Liver (tissue), 9 donors: Measurements from ENCODE around the gene GON4L. TPM values are rescaled to one million over a fixed set of nuclear protein-coding genes. Genes with fewer than 3 reads are reported as not detected.

Source experiments
- DNase-seq: peaks from one replicate; pipeline ENCODE4 v3.0.0-alpha.2; 2017; ENCODE audit warnings: low spot score
- H3K27ac ChIP-seq, 2 donors: one replicate each; pipeline ENCODE4 v1.7.0; 2013; ENCODE audit warnings: inconsistent platforms in 2 of 2, low read length in 2 of 2, control low read depth in 1 of 2, low read depth in 1 of 2, mild to moderate bottlenecking in 1 of 2
- H3K27me3 ChIP-seq, 4 donors: one replicate each; pipeline versions ENCODE4 v1.6.1 to v1.7.0; 2013; ENCODE audit warnings: low read length in 3 of 4, inconsistent platforms in 1 of 4, mild to moderate bottlenecking in 1 of 4, moderate library complexity in 1 of 4; ENCODE audit not compliant: control insufficient read depth in 4 of 4, insufficient read depth in 4 of 4
- H3K36me3 ChIP-seq, 4 donors: one replicate each; pipeline versions ENCODE4 v1.6.1 to v1.7.0; 2013; ENCODE audit warnings: low read length in 3 of 4, mild to moderate bottlenecking in 3 of 4, low read depth in 1 of 4, moderate library complexity in 1 of 4; ENCODE audit not compliant: control insufficient read depth in 4 of 4, insufficient read depth in 3 of 4
- H3K4me1 ChIP-seq, 4 donors: one replicate each; pipeline versions ENCODE4 v1.6.1 to v1.7.0; 2013; ENCODE audit warnings: low read length in 3 of 4, mild to moderate bottlenecking in 3 of 4, moderate library complexity in 1 of 4; ENCODE audit not compliant: control insufficient read depth in 4 of 4, insufficient read depth in 4 of 4
- H3K4me3 ChIP-seq, 3 donors: one replicate each; pipeline versions ENCODE4 v1.6.1 to v1.7.0; 2013; ENCODE audit warnings: low read length in 3 of 3, control low read depth in 1 of 3, low read depth in 1 of 3, mild to moderate bottlenecking in 1 of 3
- H3K9ac ChIP-seq, 2 donors: one replicate each; pipeline ENCODE4 v1.7.0; 2013; ENCODE audit warnings: low read length in 2 of 2, mild to moderate bottlenecking in 2 of 2, moderate library complexity in 2 of 2, control low read depth in 1 of 2, low read depth in 1 of 2
- H3K9me3 ChIP-seq, 4 donors: one replicate each; pipeline versions ENCODE4 v1.6.1 to v1.7.0; 2013; ENCODE audit warnings: low read length in 3 of 4; ENCODE audit not compliant: control insufficient read depth in 4 of 4
- EGR1 ChIP-seq, 2 donors: IDR thresholded peaks; 2 replicates each; pipeline ENCODE4 v1.6.1; 2016 to 2018; ENCODE audit warnings: antibody characterized with exemption in 2 of 2, low read depth in 2 of 2
- FOXA1 ChIP-seq: IDR thresholded peaks from 2 replicates; pipeline ENCODE4 v1.6.1; 2016; ENCODE audit warnings: antibody characterized with exemption
- FOXA2 ChIP-seq: IDR thresholded peaks from 2 replicates; pipeline ENCODE4 v1.6.1; 2016; ENCODE audit warnings: antibody characterized with exemption
- GABPA ChIP-seq, 2 donors: IDR thresholded peaks in 1 of 2; conservative IDR thresholded peaks in 1 of 2; 2 replicates each; pipeline ENCODE4 v1.6.1; 2016; ENCODE audit warnings: antibody characterized with exemption in 2 of 2, mild to moderate bottlenecking in 1 of 2, moderate library complexity in 1 of 2
- HNF4A ChIP-seq, 2 donors: conservative IDR thresholded peaks; 2 replicates each; pipeline ENCODE4 v1.6.1; 2016; ENCODE audit warnings: antibody characterized with exemption in 2 of 2, mild to moderate bottlenecking in 2 of 2
- HNF4G ChIP-seq: IDR thresholded peaks from 2 replicates; pipeline ENCODE4 v1.6.1; 2016; ENCODE audit warnings: antibody characterized with exemption
- JUND ChIP-seq, 2 donors: IDR thresholded peaks; 2 replicates each; pipeline ENCODE4 v1.6.1; 2016; ENCODE audit warnings: antibody characterized with exemption in 2 of 2
- NR2F2 ChIP-seq: IDR thresholded peaks from 2 replicates; pipeline ENCODE4 v1.6.1; 2016; ENCODE audit warnings: antibody characterized with exemption
- RAD21 ChIP-seq, 2 donors: IDR thresholded peaks; 2 replicates each; pipeline ENCODE4 v1.6.1; 2016; ENCODE audit warnings: antibody characterized with exemption in 2 of 2, mild to moderate bottlenecking in 2 of 2
- RXRA ChIP-seq, 2 donors: IDR thresholded peaks; 2 replicates each; pipeline ENCODE4 v1.6.1; 2017 to 2018; ENCODE audit warnings: antibody characterized with exemption in 2 of 2, mild to moderate bottlenecking in 1 of 2
- SP1 ChIP-seq: IDR thresholded peaks from 2 replicates; pipeline ENCODE4 v1.6.1; 2018; ENCODE audit warnings: antibody characterized with exemption, mild to moderate bottlenecking
- TAF1 ChIP-seq: conservative IDR thresholded peaks from 2 replicates; pipeline ENCODE4 v1.6.1; 2016; ENCODE audit warnings: antibody characterized with exemption, mild to moderate bottlenecking
- YY1 ChIP-seq: IDR thresholded peaks from 2 replicates; pipeline ENCODE4 v1.6.1; 2016; ENCODE audit warnings: antibody characterized with exemption, mild to moderate bottlenecking
- WGBS: extraction: QIAGEN DNeasy Blood & Tissue Kit; methylation state at CpG from one replicate; pipeline ENCODE4 v1.1.7; 2013; 5-methylcytosine and 5-hydroxymethylcytosine counted together
- polyA plus RNA-seq, 2 donors: library from polyadenylated mRNA; stranded (reverse) in 1 of 2; unstranded in 1 of 2; fragments of 200-250 nt in 1 of 2; fragments of >200 nt in 1 of 2; fragmentation: Nextera tagmentation in 1 of 2; extraction: Ambion mirVana in 1 of 2; gene quantifications; one replicate each; pipeline versions ENCODE4 v1.2.1 to v1.2.3, GENCODE V29; 2013 to 2015
- total RNA-seq, 2 donors: library from RNA; depleted of rRNA; stranded (reverse); fragments of >200 nt; gene quantifications; one replicate each; pipeline ENCODE4 v1.2.3, GENCODE V29; 2014
- TF ChIP-seq, protein P1 (sequence below): IDR thresholded peaks from 2 replicates; pipeline ENCODE4 v1.6.1; 2016; ENCODE audit warnings: antibody characterized with exemption
- TF ChIP-seq, protein P2 (sequence below): IDR thresholded peaks from 2 replicates; pipeline ENCODE4 v1.6.1; 2016; ENCODE audit warnings: antibody characterized with exemption
- TF ChIP-seq, protein P3 (sequence below): IDR thresholded peaks from 2 replicates; pipeline ENCODE4 v1.6.1; 2016; ENCODE audit warnings: antibody characterized with exemption, mild to moderate bottlenecking
- TF ChIP-seq, protein P4 (sequence below): IDR thresholded peaks from 2 replicates; pipeline ENCODE4 v1.6.1; 2016; ENCODE audit warnings: antibody characterized with exemption
- TF ChIP-seq, protein P5 (sequence below): fragments of 150-350 bp; IDR thresholded peaks from 2 replicates; pipeline ENCODE4 v1.5.1; 2017; ENCODE audit warnings: improper control_type of control experiment, low read depth, low read length; ENCODE audit not compliant: missing input control
- donor health status: healthy.
- donor health status: healthy.
- donor health status: healthy.
- donor health status: healthy.
- donor health status: healthy.

The GON4L gene
- total and polyA plus RNA-seq, 4 donors = 5.7 to 26.2 (median 15.7) TPM

DNA sequence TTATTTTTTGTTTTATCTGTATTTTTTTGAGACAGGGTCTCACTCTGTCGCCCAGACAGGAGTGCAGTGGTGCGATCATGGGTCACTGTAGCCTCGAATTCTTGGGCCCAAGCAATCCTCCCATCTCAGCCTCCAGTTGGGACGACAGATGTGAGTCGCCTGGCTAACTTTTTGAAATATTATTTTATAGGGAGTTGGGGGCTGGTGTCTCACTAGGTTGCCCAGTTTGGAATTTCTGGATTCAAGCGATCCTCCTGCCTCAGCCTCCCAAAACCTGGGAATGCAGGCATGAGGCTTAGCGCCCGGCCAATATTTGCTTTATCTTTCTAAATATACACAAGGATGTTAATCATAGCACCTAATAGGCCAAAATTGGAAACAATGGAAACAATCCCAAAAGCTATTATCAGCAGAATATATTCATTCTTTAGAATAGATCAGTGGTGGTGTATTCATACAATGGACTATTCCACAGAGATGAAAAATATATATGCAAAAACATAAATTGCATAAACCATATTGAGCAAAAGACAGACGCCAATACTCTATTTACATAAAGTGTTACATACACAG, 112.2 kb downstream of the GON4L start (continued):
- TF ChIP-seq, protein P1, sequence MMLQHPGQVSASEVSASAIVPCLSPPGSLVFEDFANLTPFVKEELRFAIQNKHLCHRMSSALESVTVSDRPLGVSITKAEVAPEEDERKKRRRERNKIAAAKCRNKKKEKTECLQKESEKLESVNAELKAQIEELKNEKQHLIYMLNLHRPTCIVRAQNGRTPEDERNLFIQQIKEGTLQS = no peak
- TF ChIP-seq JUND (IDR thresholded peaks at IDR 0.05) (no peak), HNF4G (no peak), SP1 (no peak), FOXA1 (no peak)
- TF ChIP-seq, protein P2, sequence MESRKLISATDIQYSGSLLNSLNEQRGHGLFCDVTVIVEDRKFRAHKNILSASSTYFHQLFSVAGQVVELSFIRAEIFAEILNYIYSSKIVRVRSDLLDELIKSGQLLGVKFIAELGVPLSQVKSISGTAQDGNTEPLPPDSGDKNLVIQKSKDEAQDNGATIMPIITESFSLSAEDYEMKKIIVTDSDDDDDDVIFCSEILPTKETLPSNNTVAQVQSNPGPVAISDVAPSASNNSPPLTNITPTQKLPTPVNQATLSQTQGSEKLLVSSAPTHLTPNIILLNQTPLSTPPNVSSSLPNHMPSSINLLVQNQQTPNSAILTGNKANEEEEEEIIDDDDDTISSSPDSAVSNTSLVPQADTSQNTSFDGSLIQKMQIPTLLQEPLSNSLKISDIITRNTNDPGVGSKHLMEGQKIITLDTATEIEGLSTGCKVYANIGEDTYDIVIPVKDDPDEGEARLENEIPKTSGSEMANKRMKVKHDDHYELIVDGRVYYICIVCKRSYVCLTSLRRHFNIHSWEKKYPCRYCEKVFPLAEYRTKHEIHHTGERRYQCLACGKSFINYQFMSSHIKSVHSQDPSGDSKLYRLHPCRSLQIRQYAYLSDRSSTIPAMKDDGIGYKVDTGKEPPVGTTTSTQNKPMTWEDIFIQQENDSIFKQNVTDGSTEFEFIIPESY = no peak

DNA sequence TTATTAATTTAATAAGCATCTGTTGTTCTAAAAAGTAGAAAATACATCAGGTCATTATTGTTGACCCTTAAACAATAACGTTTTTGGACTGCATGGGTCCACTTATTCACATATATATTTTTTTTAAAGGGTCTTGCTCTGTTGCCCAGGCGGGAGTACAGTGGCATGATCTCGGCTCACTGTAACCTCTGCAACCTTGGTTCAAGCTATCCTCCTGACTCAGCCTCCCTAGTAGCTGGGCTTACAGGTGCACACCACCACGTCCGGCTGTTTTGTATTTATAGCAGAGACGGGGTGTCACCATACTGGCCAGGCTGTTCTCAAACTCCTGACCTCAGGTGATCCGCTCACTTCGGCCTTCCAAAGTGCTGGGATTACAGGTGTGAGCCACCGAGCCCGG, 115.1 kb downstream of the GON4L start:
- Histone ChIP-seq H3K27ac (no peak overlapping the region), H3K4me1 (peaks cover 0 to 6% (median 2%) of the 10 kb centered on the region in 4 donors), H3K9ac (no peak overlapping the region), H3K9me3 (no peaks in the 10 kb centered on the region), H3K27me3 (no peaks in the 10 kb centered on the region), H3K4me3 (no peak overlapping the region), H3K36me3 (peaks cover 8 to 17% (median 13%) of the 10 kb centered on the region in 4 donors)
- TF ChIP-seq NR2F2 = no peak
- no peak for DNase-seq
- WGBS = 91% methylated on average over 10 of the region's 10 CpGs

DNA sequence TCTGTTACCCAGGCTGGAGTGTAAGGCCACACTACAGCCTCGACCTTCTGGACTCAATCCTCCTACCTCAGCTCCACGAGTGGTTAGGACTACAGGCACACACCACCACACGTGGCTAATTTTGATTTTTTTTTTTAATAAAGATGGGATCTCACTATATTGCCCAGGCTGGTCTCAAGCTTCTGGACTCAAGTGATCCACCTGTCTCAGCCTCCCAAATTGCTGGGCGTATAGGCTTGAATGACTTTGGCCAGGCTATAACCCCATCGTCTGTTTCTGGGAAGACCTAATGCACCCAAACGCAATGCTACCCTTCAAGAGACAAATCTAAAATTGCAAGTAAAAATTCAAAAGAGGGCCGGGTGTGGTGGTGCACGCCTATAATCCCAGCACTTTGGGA, 116.0 kb downstream of the GON4L start:
- no peaks in the 10 kb centered on the region for H3K9me3 ChIP-seq
- WGBS = 92% methylated on average over 8 of the region's 8 CpGs
- H3K27me3 ChIP-seq = no peaks in the 10 kb centered on the region
- TF ChIP-seq, protein P2 = no peak
- TF ChIP-seq FOXA2 = no peak
- TF ChIP-seq, protein P3, sequence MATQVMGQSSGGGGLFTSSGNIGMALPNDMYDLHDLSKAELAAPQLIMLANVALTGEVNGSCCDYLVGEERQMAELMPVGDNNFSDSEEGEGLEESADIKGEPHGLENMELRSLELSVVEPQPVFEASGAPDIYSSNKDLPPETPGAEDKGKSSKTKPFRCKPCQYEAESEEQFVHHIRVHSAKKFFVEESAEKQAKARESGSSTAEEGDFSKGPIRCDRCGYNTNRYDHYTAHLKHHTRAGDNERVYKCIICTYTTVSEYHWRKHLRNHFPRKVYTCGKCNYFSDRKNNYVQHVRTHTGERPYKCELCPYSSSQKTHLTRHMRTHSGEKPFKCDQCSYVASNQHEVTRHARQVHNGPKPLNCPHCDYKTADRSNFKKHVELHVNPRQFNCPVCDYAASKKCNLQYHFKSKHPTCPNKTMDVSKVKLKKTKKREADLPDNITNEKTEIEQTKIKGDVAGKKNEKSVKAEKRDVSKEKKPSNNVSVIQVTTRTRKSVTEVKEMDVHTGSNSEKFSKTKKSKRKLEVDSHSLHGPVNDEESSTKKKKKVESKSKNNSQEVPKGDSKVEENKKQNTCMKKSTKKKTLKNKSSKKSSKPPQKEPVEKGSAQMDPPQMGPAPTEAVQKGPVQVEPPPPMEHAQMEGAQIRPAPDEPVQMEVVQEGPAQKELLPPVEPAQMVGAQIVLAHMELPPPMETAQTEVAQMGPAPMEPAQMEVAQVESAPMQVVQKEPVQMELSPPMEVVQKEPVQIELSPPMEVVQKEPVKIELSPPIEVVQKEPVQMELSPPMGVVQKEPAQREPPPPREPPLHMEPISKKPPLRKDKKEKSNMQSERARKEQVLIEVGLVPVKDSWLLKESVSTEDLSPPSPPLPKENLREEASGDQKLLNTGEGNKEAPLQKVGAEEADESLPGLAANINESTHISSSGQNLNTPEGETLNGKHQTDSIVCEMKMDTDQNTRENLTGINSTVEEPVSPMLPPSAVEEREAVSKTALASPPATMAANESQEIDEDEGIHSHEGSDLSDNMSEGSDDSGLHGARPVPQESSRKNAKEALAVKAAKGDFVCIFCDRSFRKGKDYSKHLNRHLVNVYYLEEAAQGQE = no peak
- TF ChIP-seq NR2F2 = no peak
- TF ChIP-seq EGR1 (IDR thresholded peaks at IDR 0.05; ENCODE audit: low read depth in 2 of 2) = no peak
- TF ChIP-seq GABPA (IDR thresholded peaks at IDR 0.05 in 1 of 2, conservative IDR thresholded peaks at IDR 0.05 in 1 of 2) = no peak
- TF ChIP-seq HNF4A (conservative IDR thresholded peaks at IDR 0.05) = no peak
- TF ChIP-seq FOXA1 = no peak
- no peak for TF ChIP-seq HNF4G
- TF ChIP-seq, protein P4, sequence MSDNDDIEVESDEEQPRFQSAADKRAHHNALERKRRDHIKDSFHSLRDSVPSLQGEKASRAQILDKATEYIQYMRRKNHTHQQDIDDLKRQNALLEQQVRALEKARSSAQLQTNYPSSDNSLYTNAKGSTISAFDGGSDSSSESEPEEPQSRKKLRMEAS = no peak
- no peak for TF ChIP-seq YY1
- TF ChIP-seq, protein P5, sequence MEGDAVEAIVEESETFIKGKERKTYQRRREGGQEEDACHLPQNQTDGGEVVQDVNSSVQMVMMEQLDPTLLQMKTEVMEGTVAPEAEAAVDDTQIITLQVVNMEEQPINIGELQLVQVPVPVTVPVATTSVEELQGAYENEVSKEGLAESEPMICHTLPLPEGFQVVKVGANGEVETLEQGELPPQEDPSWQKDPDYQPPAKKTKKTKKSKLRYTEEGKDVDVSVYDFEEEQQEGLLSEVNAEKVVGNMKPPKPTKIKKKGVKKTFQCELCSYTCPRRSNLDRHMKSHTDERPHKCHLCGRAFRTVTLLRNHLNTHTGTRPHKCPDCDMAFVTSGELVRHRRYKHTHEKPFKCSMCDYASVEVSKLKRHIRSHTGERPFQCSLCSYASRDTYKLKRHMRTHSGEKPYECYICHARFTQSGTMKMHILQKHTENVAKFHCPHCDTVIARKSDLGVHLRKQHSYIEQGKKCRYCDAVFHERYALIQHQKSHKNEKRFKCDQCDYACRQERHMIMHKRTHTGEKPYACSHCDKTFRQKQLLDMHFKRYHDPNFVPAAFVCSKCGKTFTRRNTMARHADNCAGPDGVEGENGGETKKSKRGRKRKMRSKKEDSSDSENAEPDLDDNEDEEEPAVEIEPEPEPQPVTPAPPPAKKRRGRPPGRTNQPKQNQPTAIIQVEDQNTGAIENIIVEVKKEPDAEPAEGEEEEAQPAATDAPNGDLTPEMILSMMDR = no peak
- TF ChIP-seq TAF1 = no peak
- TF ChIP-seq RXRA (IDR thresholded peaks at IDR 0.05) = no peak
- no peak for TF ChIP-seq SP1
- no peak for TF ChIP-seq JUND (IDR thresholded peaks at IDR 0.05)
- TF ChIP-seq RAD21 (IDR thresholded peaks at IDR 0.05) = no peak
- no peak overlapping the region for H3K4me3 ChIP-seq
- H3K4me1 ChIP-seq = peaks cover 0 to 6% (median 2%) of the 10 kb centered on the region in 4 donors
- DNase-seq = no peak
- no peak overlapping the region for H3K27ac ChIP-seq
- peaks cover 8 to 25% (median 17%) of the 10 kb centered on the region in 4 donors for H3K36me3 ChIP-seq
- H3K9ac ChIP-seq = no peak overlapping the region
